ENCODE measurements around the gene SHC1.

- no peak for TF ChIP-seq ZNF239 (tag by site-specific recombination; IDR thresholded peaks at IDR 0.05)
- TF ChIP-seq HOXA7 (CRISPR knock-in tag; IDR thresholded peaks at IDR 0.05; ENCODE audit: borderline replicate concordance): no peak
- no peak for TF ChIP-seq CTCF (tag by site-specific recombination; IDR thresholded peaks at IDR 0.05)
- TF ChIP-seq ZNF155 (tag by site-specific recombination; IDR thresholded peaks at IDR 0.05): no peak
- TF ChIP-seq ZNF777 (tag by site-specific recombination; IDR thresholded peaks at IDR 0.05; ENCODE audit: borderline replicate concordance): no peak
- TF ChIP-seq OVOL3 (tag by site-specific recombination; IDR thresholded peaks at IDR 0.05): no peak
- no peak for TF ChIP-seq ZBTB8A (tag by site-specific recombination; IDR thresholded peaks at IDR 0.05)
- TF ChIP-seq ZNF747 (tag by site-specific recombination; IDR thresholded peaks at IDR 0.05): no peak
- no peak for TF ChIP-seq ZNF555 (tag by site-specific recombination; conservative IDR thresholded peaks at IDR 0.05)
Measured at GRCh38 chr1:154960446-154961136, 10.0 kb downstream of the SHC1 start.

All from HEK293 (cell line).